SK-N-SH (cell line): Measurements from ENCODE around the gene MATK.

ENCODE experiments used
- ELF1 ChIP-seq: IDR thresholded peaks from 2 replicates; pipeline ENCODE4 v1.4.0; 2012
- TF ChIP-seq, protein P1 (sequence below): fragments of 200-600 bp; sonication (generic); IDR thresholded peaks from 2 replicates; pipeline ENCODE4 v1.6.1; 2017; ENCODE audit warnings: antibody characterized with exemption, mild to moderate bottlenecking, moderate library complexity

DNA sequence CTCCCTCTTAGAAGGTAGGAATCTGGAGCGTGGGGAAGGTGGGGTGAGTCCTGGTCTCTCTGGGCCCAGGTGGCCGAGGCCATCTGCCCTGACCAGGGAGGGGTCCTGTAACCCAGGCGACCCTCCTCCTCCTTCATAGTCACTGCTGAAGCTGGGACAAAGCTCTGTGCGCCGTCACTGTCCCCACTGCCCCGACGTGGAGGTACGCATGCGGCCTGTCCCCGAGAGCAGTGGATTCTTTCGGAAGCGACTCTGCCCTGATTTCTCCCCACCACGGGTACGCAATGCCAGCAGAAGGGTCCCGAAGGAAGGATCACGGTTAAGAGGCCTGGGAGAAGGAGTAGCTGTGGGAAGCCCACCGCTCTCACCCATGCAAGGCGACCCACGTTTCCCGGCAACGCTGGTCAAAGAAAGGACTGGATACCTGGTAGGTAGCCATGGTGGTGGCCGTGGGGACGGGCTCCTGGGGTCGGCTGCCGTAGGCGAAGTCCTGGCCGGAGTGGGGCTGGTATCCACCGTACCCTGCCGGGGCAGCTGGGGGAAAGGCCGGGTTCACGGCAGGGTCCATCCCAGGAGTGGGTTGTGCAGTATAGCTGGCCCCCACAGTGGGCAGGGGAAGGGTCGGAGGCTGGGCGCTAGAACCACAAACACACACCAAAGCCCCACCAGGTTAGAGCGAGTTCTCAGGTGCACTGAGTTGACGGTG is 48.3 kb upstream of the MATK start:
- no peak for TF ChIP-seq ELF1
- TF ChIP-seq, protein P1, sequence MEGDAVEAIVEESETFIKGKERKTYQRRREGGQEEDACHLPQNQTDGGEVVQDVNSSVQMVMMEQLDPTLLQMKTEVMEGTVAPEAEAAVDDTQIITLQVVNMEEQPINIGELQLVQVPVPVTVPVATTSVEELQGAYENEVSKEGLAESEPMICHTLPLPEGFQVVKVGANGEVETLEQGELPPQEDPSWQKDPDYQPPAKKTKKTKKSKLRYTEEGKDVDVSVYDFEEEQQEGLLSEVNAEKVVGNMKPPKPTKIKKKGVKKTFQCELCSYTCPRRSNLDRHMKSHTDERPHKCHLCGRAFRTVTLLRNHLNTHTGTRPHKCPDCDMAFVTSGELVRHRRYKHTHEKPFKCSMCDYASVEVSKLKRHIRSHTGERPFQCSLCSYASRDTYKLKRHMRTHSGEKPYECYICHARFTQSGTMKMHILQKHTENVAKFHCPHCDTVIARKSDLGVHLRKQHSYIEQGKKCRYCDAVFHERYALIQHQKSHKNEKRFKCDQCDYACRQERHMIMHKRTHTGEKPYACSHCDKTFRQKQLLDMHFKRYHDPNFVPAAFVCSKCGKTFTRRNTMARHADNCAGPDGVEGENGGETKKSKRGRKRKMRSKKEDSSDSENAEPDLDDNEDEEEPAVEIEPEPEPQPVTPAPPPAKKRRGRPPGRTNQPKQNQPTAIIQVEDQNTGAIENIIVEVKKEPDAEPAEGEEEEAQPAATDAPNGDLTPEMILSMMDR, result no peak
